DND-41 (cell line): ENCODE results near the gene RGS9BP.
"Not testable (repeated sequence)": the region's sequence is repeated elsewhere in the genome, so short reads cannot be mapped to it uniquely, and the experiment has no call there.

Source experiments
- EZH2 ChIP-seq: IDR thresholded peaks from 3 replicates; pipeline ENCODE4 v1.6.1; 2012; ENCODE audit warnings: borderline replicate concordance, low read depth, mild to moderate bottlenecking, moderate library complexity, low read length, inconsistent platforms; ENCODE audit not compliant: severe bottlenecking
- TF ChIP-seq, protein P1 (sequence below): IDR thresholded peaks from 2 replicates; pipeline ENCODE4 v1.5.1; 2012; ENCODE audit warnings: borderline replicate concordance, low read length, moderate library complexity, mild to moderate bottlenecking; ENCODE audit not compliant: poor library complexity, severe bottlenecking; ENCODE audit errors: extremely low read depth

DNA sequence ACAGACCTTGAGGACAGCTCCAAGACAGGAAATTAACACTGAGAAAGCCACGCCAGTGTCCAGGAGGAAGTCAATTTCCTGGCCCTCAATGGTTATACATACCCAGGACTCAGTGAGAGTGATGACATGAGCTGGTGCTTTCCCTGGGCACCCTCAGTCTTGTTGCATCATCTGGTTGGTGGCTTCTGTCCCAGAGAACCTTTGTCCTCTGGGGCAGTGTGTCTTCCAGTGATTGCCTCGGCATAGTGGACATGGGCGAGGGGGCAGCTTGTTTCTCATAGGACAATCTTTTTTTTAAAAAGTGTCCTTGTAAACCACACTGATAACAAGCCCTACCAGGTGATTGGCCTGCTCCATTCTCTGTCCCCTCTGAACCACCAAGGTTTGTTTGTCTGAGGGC, 21.1 kb downstream of the RGS9BP start:
- TF ChIP-seq, protein P1, sequence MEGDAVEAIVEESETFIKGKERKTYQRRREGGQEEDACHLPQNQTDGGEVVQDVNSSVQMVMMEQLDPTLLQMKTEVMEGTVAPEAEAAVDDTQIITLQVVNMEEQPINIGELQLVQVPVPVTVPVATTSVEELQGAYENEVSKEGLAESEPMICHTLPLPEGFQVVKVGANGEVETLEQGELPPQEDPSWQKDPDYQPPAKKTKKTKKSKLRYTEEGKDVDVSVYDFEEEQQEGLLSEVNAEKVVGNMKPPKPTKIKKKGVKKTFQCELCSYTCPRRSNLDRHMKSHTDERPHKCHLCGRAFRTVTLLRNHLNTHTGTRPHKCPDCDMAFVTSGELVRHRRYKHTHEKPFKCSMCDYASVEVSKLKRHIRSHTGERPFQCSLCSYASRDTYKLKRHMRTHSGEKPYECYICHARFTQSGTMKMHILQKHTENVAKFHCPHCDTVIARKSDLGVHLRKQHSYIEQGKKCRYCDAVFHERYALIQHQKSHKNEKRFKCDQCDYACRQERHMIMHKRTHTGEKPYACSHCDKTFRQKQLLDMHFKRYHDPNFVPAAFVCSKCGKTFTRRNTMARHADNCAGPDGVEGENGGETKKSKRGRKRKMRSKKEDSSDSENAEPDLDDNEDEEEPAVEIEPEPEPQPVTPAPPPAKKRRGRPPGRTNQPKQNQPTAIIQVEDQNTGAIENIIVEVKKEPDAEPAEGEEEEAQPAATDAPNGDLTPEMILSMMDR = not testable (repeated sequence)
- not testable (repeated sequence) for TF ChIP-seq EZH2
